Breast epithelium (tissue), 4 donors: ENCODE measurements around the gene PNKP. TPM values are rescaled to one million over a fixed set of nuclear protein-coding genes. Genes with fewer than 3 reads are reported as not detected.

ENCODE experiments used
- DNase-seq, 2 donors: peaks; one replicate each; pipeline ENCODE4 v3.0.0-alpha.2; 2019; ENCODE audit warnings: low spot score in 2 of 2
- H3K27ac ChIP-seq, 2 donors: fragments of 200-600 bp; sonication (generic) in 1 of 2; one replicate each; pipeline ENCODE4 v1.5.1; 2016 to 2019; ENCODE audit warnings: mild to moderate bottlenecking in 1 of 2
- H3K27me3 ChIP-seq, 2 donors: fragments of 200-600 bp; sonication (generic) in 1 of 2; one replicate each; pipeline versions ENCODE4 v1.5.1 to v1.6.0; 2017 to 2019; ENCODE audit warnings: control low read depth in 1 of 2, mild to moderate bottlenecking in 1 of 2
- H3K36me3 ChIP-seq: fragments of 200-600 bp; one replicate; pipeline ENCODE4 v1.5.1; 2019
- H3K4me1 ChIP-seq, 2 donors: fragments of 200-600 bp; sonication (generic); one replicate each; pipeline ENCODE4 v1.5.1; 2016 to 2019; ENCODE audit warnings: control low read depth in 1 of 2
- H3K4me3 ChIP-seq, 3 donors: fragments of 200-600 bp; sonication (generic); 1 replicate in 2 of 3; 2 replicates in 1 of 3; pipeline ENCODE4 v1.5.1; 2016 to 2019; ENCODE audit warnings: mild to moderate bottlenecking in 3 of 3, moderate library complexity in 2 of 3
- H3K9me3 ChIP-seq, 2 donors: fragments of 200-600 bp; sonication (generic) in 1 of 2; one replicate each; pipeline ENCODE4 v1.5.1; 2016 to 2019; ENCODE audit warnings: control low read depth in 1 of 2
- CTCF ChIP-seq, 3 donors: fragments of 450-650 bp; IDR thresholded peaks; one replicate each; pipeline ENCODE4 v1.5.1; 2016 to 2017; ENCODE audit warnings: antibody characterized with exemption in 3 of 3, mild to moderate bottlenecking in 3 of 3, moderate library complexity in 3 of 3
- POLR2A ChIP-seq: fragments of 450-650 bp; IDR thresholded peaks from one replicate; pipeline ENCODE4 v1.6.1; 2016; ENCODE audit warnings: antibody characterized with exemption, mild to moderate bottlenecking, moderate library complexity
- POLR2AphosphoS5 ChIP-seq, 3 donors: sonication (generic); formaldehyde crosslinking; IDR thresholded peaks; one replicate each; pipeline ENCODE4 v1.6.1; 2017; ENCODE audit warnings: antibody characterized with exemption in 3 of 3
- intact Hi-C: fragments of 100-400 bp; cut with DNase I; formaldehyde crosslinking; loops from one replicate; pipeline ENCODE4 v1.15.1; 2023; ENCODE audit warnings: low total_unique reads
- total RNA-seq, 3 donors: library from RNA; depleted of rRNA; stranded (reverse); fragments of >200 nt; gene quantifications; one replicate each; pipeline ENCODE4 v1.1.0, GENCODE V29; 2016

The PNKP gene
- total RNA-seq, 3 donors from 2014 or later: 31.0 to 69.2 (median 57.7) TPM

GRCh38 chr19:49894011-49894664 is 26.8 kb upstream of the PNKP start:
- intact Hi-C loops: no loop called here
- TF ChIP-seq CTCF (IDR thresholded peaks at IDR 0.05): no peak
- TF ChIP-seq POLR2AphosphoS5 (IDR thresholded peaks at IDR 0.05): no peak
- TF ChIP-seq POLR2A: no peak
- no peaks in the 10 kb centered on the region for H3K27me3 ChIP-seq
- no peak overlapping the region for H3K4me3 ChIP-seq
- H3K9me3 ChIP-seq: no peaks in the 10 kb centered on the region
- DNase-seq: no peak
- no peaks in the 10 kb centered on the region for H3K36me3 ChIP-seq
- H3K4me1 ChIP-seq: no peaks in the 10 kb centered on the region
- no peak overlapping the region for H3K27ac ChIP-seq

GRCh38 chr19:49892716-49893115 is 25.3 kb upstream of the PNKP start:
- intact Hi-C loops: no loop called here
- no peaks in the 10 kb centered on the region for H3K36me3 ChIP-seq
- TF ChIP-seq POLR2A: no peak
- TF ChIP-seq CTCF (IDR thresholded peaks at IDR 0.05): no peak

GRCh38 chr19:49891393-49891792 is 24.0 kb upstream of the PNKP start:
- Histone ChIP-seq H3K27me3 (no peaks in the 10 kb centered on the region), H3K36me3 (no peaks in the 10 kb centered on the region), H3K27ac (no peak overlapping the region), H3K9me3 (no peaks in the 10 kb centered on the region), H3K4me1 (no peaks in the 10 kb centered on the region), H3K4me3 (no peak overlapping the region)
- intact Hi-C loops: no loop called here
- no peak for DNase-seq
- no peak for TF ChIP-seq POLR2A
- no peak for TF ChIP-seq POLR2AphosphoS5 (IDR thresholded peaks at IDR 0.05)
- no peak for TF ChIP-seq CTCF (IDR thresholded peaks at IDR 0.05)

More at GRCh38 chr19:49892716-49893115, 25.3 kb upstream of the PNKP start:
- Histone ChIP-seq H3K4me3 (no peak overlapping the region), H3K9me3 (no peaks in the 10 kb centered on the region), H3K27me3 (no peaks in the 10 kb centered on the region), H3K27ac (no peak overlapping the region), H3K4me1 (no peaks in the 10 kb centered on the region)
- no peak for DNase-seq

GRCh38 chr19:49890349-49891311 is 23.3 kb upstream of the PNKP start:
- Histone ChIP-seq H3K27ac (no peak overlapping the region), H3K36me3 (no peaks in the 10 kb centered on the region), H3K9me3 (no peaks in the 10 kb centered on the region), H3K4me1 (no peaks in the 10 kb centered on the region), H3K4me3 (peak overlapping the region; percentile 8 to 59 (median 40)), H3K27me3 (no peaks in the 10 kb centered on the region)
- intact Hi-C loops: loop anchor here (1.0 kb wide), 1 partner anchor 30 kb away; no protein-coding TSS in a partner anchor
- TF ChIP-seq CTCF (IDR thresholded peaks at IDR 0.05) (no peak), POLR2A (no peak), POLR2AphosphoS5 (IDR thresholded peaks at IDR 0.05) (no peak)
- no peak for DNase-seq
